OCI-LY1 (cell line): ENCODE results near the gene ACSS1.

Source experiments
- H2AFZ ChIP-seq: fragments of 200-600 bp; sonication (generic), shearing (Covaris generic); 2 replicates; pipeline ENCODE4 v1.6.0; 2014; ENCODE audit warnings: antibody characterized with exemption, mild to moderate bottlenecking, low read length
- H3F3A ChIP-seq: fragments of 200-600 bp; sonication (generic), shearing (Covaris generic); 2 replicates; pipeline ENCODE4 v1.6.0; 2014; ENCODE audit warnings: mild to moderate bottlenecking, antibody characterized with exemption, low read length, moderate library complexity; ENCODE audit not compliant: insufficient read depth
- H3K27ac ChIP-seq: fragments of 200-600 bp; sonication (generic); 2 replicates; pipeline ENCODE4 v1.5.1; 2014; ENCODE audit warnings: low read length, mixed run types, mild to moderate bottlenecking, low read depth; ENCODE audit not compliant: poor library complexity, severe bottlenecking
- H3K27me3 ChIP-seq: fragments of 200-600 bp; sonication (generic); 2 replicates; pipeline ENCODE4 v1.6.0; 2014; ENCODE audit warnings: antibody characterized with exemption, mild to moderate bottlenecking, low read length, moderate library complexity; ENCODE audit not compliant: insufficient read depth
- H3K36me3 ChIP-seq: fragments of 200-600 bp; sonication (generic); 2 replicates; pipeline ENCODE4 v1.6.1; 2014; ENCODE audit warnings: mild to moderate bottlenecking, antibody characterized with exemption, low read length, moderate library complexity, mixed read lengths; ENCODE audit not compliant: insufficient read depth
- H3K4me1 ChIP-seq: fragments of 200-600 bp; sonication (generic); 2 replicates; pipeline ENCODE4 v1.5.1; 2014; ENCODE audit warnings: mild to moderate bottlenecking, low read length, moderate library complexity; ENCODE audit not compliant: insufficient read depth, severe bottlenecking
- H3K4me2 ChIP-seq: fragments of 200-600 bp; sonication (generic), shearing (Covaris generic); 2 replicates; pipeline ENCODE4 v1.6.1; 2014; ENCODE audit warnings: low read length
- H3K4me3 ChIP-seq: fragments of 200-600 bp; sonication (generic); 2 replicates; pipeline ENCODE4 v1.5.1; 2014; ENCODE audit warnings: low read length, low read depth, mild to moderate bottlenecking, mixed read lengths; ENCODE audit not compliant: poor library complexity, severe bottlenecking
- H3K79me2 ChIP-seq: fragments of 200-600 bp; shearing (Covaris generic); 2 replicates; pipeline ENCODE4 v1.6.1; 2016; ENCODE audit warnings: mixed run types, low read length, mixed read lengths; ENCODE audit not compliant: insufficient read depth
- H3K9ac ChIP-seq: fragments of 200-600 bp; sonication (generic), shearing (Covaris generic); 2 replicates; pipeline ENCODE4 v1.6.1; 2014; ENCODE audit warnings: mild to moderate bottlenecking, low read length, mixed read lengths
- H3K9me2 ChIP-seq: fragments of 200-600 bp; sonication (generic), shearing (Covaris generic); 2 replicates; pipeline ENCODE4 v1.6.1; 2014; ENCODE audit warnings: low read depth, mild to moderate bottlenecking, low read length, mixed read lengths
- H3K9me3 ChIP-seq: fragments of 200-600 bp; shearing (Covaris generic); 2 replicates; pipeline ENCODE4 v1.6.1; 2014; ENCODE audit warnings: low read length, mixed read lengths
- H4K20me1 ChIP-seq: fragments of 200-600 bp; sonication (generic), shearing (Covaris generic); 2 replicates; pipeline ENCODE4 v1.6.0; 2016; ENCODE audit warnings: mild to moderate bottlenecking, low read length; ENCODE audit not compliant: insufficient read depth
- CTCF ChIP-seq: fragments of 200-600 bp; sonication (generic), shearing (Covaris generic); IDR thresholded peaks from 2 replicates; pipeline ENCODE4 v1.5.1; 2017; ENCODE audit warnings: mild to moderate bottlenecking, antibody characterized with exemption, low read length, moderate library complexity, mixed read lengths
- EZH2 ChIP-seq: fragments of 200-600 bp; sonication (generic), shearing (Covaris generic); IDR thresholded peaks from 2 replicates; pipeline ENCODE4 v1.8.0; 2017; ENCODE audit warnings: borderline replicate concordance, mixed run types, mild to moderate bottlenecking, antibody characterized with exemption, low read length, moderate library complexity, mixed read lengths

The ACSS1 gene

GRCh38 chr20:25054096-25054820, 3.7 kb downstream of the ACSS1 start:
- no peaks in the 10 kb centered on the region for H3K27me3 ChIP-seq
- TF ChIP-seq EZH2 (no peak), CTCF (no peak)
- H3K4me2 ChIP-seq, result no peak overlapping the region
- no peak overlapping the region for H3K4me3 ChIP-seq
- H3K36me3 ChIP-seq, result no peaks in the 10 kb centered on the region
- H3K9ac ChIP-seq, result no peak overlapping the region
- H3K9me3 ChIP-seq, result no peaks in the 10 kb centered on the region
- H3F3A ChIP-seq, result no peaks in the 10 kb centered on the region
- H3K9me2 ChIP-seq, result no peaks in the 10 kb centered on the region
- H2AFZ ChIP-seq, result no peak overlapping the region
- H3K4me1 ChIP-seq, result peaks cover 17% of the 10 kb centered on the region
- no peaks in the 10 kb centered on the region for H4K20me1 ChIP-seq
- no peaks in the 10 kb centered on the region for H3K79me2 ChIP-seq
- no peak overlapping the region for H3K27ac ChIP-seq

GRCh38 chr20:25053255-25054031, 4.5 kb downstream of the ACSS1 start:
- Histone ChIP-seq H3K9me3 (no peaks in the 10 kb centered on the region), H4K20me1 (no peaks in the 10 kb centered on the region), H2AFZ (no peak overlapping the region), H3K4me2 (no peak overlapping the region), H3K4me1 (peaks cover 10% of the 10 kb centered on the region), H3K36me3 (no peaks in the 10 kb centered on the region), H3K4me3 (no peak overlapping the region), H3K79me2 (no peaks in the 10 kb centered on the region), H3K9me2 (no peaks in the 10 kb centered on the region), H3K27ac (no peak overlapping the region), H3F3A (no peaks in the 10 kb centered on the region), H3K9ac (no peak overlapping the region), H3K27me3 (no peaks in the 10 kb centered on the region)
- no peak for TF ChIP-seq EZH2
- no peak for TF ChIP-seq CTCF

GRCh38 chr20:25052255-25053194, 5.4 kb downstream of the ACSS1 start:
- Histone ChIP-seq H3K4me2 (no peak overlapping the region), H3K27me3 (no peaks in the 10 kb centered on the region), H3F3A (no peaks in the 10 kb centered on the region), H3K79me2 (no peaks in the 10 kb centered on the region), H3K9ac (no peak overlapping the region), H3K4me1 (peaks cover 4% of the 10 kb centered on the region), H3K4me3 (no peak overlapping the region), H3K36me3 (no peaks in the 10 kb centered on the region), H3K27ac (no peak overlapping the region), H3K9me3 (no peaks in the 10 kb centered on the region), H4K20me1 (no peaks in the 10 kb centered on the region), H2AFZ (no peak overlapping the region), H3K9me2 (no peaks in the 10 kb centered on the region)
- TF ChIP-seq CTCF (no peak), EZH2 (no peak)
